Retinal pigment epithelial cell (primary cell): Measurements from ENCODE around the gene TBXAS1.

Experiments
- DNase-seq: peaks from one replicate; pipeline ENCODE4 v3.0.0-alpha.2; 2010; ENCODE audit warnings: low read depth
- H3K4me3 ChIP-seq: 2 replicates; pipeline ENCODE4 v1.5.1; 2011; ENCODE audit warnings: mild to moderate bottlenecking, low read length, control low read depth, moderate library complexity
- TF ChIP-seq, protein P1 (sequence below): conservative IDR thresholded peaks from 2 replicates; pipeline ENCODE4 v1.5.1; 2011; ENCODE audit warnings: low read depth, low read length, control low read depth, inconsistent platforms

TBXAS1 gene

DNA sequence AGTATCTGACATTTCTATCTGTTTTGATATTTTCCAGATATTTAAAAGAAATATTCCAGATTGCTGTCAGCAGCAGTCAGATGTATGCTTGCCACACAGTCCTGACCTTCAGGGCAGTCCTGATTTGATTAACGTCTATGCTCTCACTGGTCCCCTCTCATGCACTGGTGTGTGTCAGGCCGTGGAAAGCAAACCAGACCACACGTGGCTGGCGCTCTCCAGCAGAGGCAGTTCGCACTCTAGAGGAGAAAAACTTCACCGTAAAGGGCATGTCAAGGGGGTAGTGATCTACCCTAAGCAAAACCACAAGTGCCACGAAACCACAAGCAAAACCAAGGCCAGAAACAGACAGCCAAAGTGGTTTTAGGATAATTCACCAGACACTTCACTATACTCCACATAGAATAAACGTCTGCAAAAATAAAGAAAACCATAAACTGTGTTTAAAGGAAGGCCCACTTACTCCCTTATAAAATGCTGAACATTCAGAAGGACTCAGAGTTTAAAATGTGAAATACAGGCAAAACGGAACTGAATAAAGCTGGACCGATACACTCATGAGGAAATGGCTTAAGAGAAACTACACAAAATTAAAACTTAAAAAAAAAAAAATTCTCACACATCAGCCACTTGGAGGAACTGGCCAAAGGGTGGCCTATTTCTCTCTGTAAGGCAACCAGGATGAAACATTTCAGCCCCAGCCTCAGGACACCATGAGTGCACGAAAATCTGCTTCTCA, 207.3 kb downstream of the TBXAS1 start:
- H3K4me3 ChIP-seq = no peak overlapping the region
- DNase-seq = no peak
- TF ChIP-seq, protein P1, sequence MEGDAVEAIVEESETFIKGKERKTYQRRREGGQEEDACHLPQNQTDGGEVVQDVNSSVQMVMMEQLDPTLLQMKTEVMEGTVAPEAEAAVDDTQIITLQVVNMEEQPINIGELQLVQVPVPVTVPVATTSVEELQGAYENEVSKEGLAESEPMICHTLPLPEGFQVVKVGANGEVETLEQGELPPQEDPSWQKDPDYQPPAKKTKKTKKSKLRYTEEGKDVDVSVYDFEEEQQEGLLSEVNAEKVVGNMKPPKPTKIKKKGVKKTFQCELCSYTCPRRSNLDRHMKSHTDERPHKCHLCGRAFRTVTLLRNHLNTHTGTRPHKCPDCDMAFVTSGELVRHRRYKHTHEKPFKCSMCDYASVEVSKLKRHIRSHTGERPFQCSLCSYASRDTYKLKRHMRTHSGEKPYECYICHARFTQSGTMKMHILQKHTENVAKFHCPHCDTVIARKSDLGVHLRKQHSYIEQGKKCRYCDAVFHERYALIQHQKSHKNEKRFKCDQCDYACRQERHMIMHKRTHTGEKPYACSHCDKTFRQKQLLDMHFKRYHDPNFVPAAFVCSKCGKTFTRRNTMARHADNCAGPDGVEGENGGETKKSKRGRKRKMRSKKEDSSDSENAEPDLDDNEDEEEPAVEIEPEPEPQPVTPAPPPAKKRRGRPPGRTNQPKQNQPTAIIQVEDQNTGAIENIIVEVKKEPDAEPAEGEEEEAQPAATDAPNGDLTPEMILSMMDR = no peak

DNA sequence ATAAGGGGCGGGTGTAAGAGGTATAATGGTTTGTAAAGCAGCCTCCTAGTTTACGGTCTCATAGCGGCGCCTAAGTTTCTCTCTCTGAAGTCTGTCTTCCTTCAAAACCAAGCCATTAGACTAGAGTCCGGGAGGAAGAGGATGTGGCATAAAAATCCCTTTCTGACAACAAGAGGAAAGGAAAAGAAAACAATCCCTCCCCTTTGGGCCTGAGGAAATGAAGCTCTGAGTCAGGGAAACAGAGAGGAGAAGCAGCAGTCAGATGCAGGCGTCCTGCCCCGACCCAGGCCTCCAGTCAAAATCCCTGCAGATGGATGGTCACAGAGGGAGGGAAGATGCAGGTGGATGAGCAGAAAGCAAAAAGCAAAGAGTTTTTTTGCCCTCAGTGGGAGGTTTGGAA, 210.0 kb downstream of the TBXAS1 start:
- no peak for DNase-seq
- TF ChIP-seq, protein P1 = no peak
- no peak overlapping the region for H3K4me3 ChIP-seq

DNA sequence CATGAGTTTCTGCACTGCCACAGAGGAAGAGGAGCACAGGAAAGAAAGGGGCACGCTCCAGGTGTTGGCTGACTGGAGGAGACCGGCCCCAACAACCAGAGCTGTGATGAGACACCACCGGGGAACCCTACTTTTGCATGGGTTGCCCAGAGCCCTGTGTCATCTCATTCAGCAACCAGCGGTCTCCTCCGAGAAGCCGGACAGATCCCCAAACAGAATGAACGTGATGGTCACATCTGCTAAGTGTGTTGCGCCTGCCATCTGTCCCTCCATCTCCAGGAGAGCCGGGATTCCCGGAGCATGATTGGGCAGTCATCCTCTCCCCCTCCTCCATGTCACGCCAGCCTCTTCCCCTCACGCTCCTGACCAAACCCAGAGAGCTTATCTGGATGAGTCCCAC, 210.8 kb downstream of the TBXAS1 start:
- TF ChIP-seq, protein P1 = no peak
- no peak for DNase-seq
- no peak overlapping the region for H3K4me3 ChIP-seq

DNA sequence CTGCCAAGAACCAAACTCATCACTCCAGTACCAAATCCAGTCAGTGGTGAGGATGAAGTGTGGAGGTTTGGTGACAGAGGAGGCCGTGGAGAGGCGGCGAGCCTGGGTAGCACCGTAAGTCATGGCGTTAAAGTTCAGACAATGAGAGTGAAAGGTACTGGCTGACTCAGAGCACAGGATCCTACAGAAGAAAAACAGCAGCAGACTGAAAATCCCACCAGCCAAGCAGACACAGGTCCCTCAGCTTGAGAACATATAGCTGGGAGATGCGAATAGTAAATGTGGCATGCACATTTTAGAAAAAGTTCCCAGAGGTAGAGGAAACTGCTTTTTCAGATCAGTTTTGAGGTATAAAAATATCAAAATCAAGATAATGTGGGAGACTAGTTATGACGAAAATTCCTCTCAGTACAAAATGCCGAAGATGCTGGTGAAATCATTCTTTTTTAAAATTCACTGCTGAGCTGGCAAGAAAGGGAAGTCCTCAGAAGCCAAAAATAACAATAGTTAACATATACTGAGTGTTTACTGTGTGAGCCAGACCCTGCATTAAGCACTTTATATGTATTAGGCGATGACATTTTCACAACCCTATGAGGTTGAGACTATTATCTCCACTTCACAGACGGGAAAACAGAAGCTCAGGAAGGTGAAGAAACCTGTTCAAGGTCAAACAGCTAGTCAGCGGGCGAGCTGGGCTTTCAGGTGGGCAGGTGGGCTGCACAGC, 212.8 kb downstream of the TBXAS1 start:
- TF ChIP-seq, protein P1 = no peak
- no peak overlapping the region for H3K4me3 ChIP-seq
- no peak for DNase-seq

DNA sequence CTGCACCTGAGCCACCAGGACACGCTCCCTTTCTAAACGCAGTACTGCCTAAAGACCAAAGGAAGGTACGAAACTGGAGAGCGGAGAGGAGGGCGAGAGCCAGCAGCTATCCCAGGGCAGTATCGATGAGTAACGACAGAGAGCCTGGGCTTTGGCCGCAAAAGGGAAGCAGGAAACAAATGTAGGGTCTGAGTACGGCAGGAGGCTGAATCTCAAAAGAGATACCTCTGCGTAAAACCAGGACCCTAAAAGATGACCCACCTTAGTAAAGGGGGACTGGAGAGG, 213.3 kb downstream of the TBXAS1 start:
- TF ChIP-seq, protein P1 = no peak
- no peak overlapping the region for H3K4me3 ChIP-seq
- no peak for DNase-seq

DNA sequence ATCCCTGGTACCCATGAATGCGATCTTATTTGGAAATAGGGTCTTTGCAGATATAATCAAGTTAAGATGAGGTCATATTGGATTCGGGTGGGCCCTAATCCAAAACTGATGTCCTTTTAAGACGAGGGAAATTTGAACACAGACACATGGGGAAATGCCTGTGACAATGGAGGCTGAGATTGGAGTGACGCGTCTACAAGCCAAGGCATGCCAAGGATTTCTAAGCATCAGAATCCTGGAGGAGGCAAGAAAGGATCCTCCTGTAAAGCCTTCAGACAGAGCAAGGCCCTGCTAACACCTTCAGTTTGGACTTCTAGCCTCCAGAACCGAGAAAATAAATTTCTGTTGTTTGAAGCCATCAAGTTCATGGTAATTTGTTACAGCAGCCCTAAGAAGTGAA, 215.2 kb downstream of the TBXAS1 start:
- no peak overlapping the region for H3K4me3 ChIP-seq
- TF ChIP-seq, protein P1 = no peak
- DNase-seq = no peak

DNA sequence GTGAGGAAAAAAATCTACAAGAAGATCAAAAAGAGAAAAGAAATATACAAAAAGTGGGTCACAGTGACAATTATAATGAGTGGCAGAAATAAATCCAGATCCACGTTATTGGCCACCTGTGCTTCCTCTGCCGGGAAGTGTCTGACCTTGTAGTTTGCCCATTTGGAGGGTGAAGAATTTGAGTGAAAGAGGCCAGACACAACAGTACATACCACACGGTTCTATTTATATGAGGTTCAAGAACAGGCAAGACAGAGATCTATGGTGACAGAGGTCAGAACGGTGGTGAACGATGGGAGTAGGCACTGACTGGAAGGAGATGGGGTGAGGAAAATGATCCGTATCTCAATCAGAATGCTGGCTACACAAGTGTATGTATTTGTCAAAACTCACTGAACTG, 216.6 kb downstream of the TBXAS1 start:
- TF ChIP-seq, protein P1 = no peak
- no peak for DNase-seq
- H3K4me3 ChIP-seq = no peak overlapping the region
